Right lobe of liver (tissue), 6 donors: ENCODE measurements around the gene RNF19B. TPM values are rescaled to one million over a fixed set of nuclear protein-coding genes. Genes with fewer than 3 reads are reported as not detected.

Experiments
- ATAC-seq, 4 donors: fragments of 200-7000 bp; cut with Tn5 transposase; one replicate each; pipeline ENCODE4 v1.9.1; 2020; ENCODE audit warnings: mild to moderate bottlenecking in 4 of 4, moderate library complexity in 4 of 4
- DNase-seq, 3 donors: peaks; one replicate each; pipeline ENCODE4 v3.0.0-alpha.2; 2020
- H3K27ac ChIP-seq, 3 donors: fragments of 200-600 bp; one replicate each; pipeline ENCODE4 v1.8.0; 2022
- H3K27me3 ChIP-seq, 2 donors: fragments of 200-600 bp; one replicate each; pipeline ENCODE4 v1.8.0; 2022
- H3K36me3 ChIP-seq, 4 donors: fragments of 200-600 bp; sonication (generic) in 1 of 4; one replicate each; pipeline versions ENCODE4 v1.5.1 to v1.8.0; 2017 to 2022; ENCODE audit warnings: control low read depth in 1 of 4
- H3K4me1 ChIP-seq, 4 donors: fragments of 200-600 bp; sonication (generic) in 1 of 4; one replicate each; pipeline versions ENCODE4 v1.5.1 to v1.8.0; 2017 to 2022; ENCODE audit warnings: control low read depth in 1 of 4
- H3K4me3 ChIP-seq, 3 donors: fragments of 200-600 bp; one replicate each; pipeline ENCODE4 v1.8.0; 2022
- H3K9me3 ChIP-seq, 4 donors: fragments of 200-600 bp; sonication (generic) in 1 of 4; one replicate each; pipeline versions ENCODE4 v1.5.1 to v1.8.0; 2017 to 2022; ENCODE audit warnings: control low read depth in 1 of 4
- CTCF ChIP-seq, 4 donors: fragments of 200-600 bp in 3 of 4; fragments of 450-650 bp in 1 of 4; IDR thresholded peaks; one replicate each; pipeline versions ENCODE4 v1.5.1 to v1.8.0; 2016 to 2022; ENCODE audit warnings: antibody characterized with exemption in 4 of 4, mild to moderate bottlenecking in 2 of 4
- POLR2A ChIP-seq: fragments of 450-650 bp; IDR thresholded peaks from one replicate; pipeline ENCODE4 v1.6.1; 2017; ENCODE audit warnings: antibody characterized with exemption, mild to moderate bottlenecking
- WGBS: methylation state at CpG from one replicate; pipeline ENCODE4 v1.1.6; 2018; ENCODE audit warnings: low coverage, low lambda C conversion rate; ENCODE audit not compliant: insufficient coverage; ENCODE audit errors: missing lambda C conversion rate; 5-methylcytosine and 5-hydroxymethylcytosine counted together
- intact Hi-C, 2 donors: fragments of 100-400 bp; cut with DNase I; formaldehyde crosslinking; loops; one replicate each; pipeline versions ENCODE4 v1.11.2 to v1.14.1; 2022
- total RNA-seq, 6 experiments: library from RNA; depleted of rRNA in 2 of 6; stranded (reverse); fragments of >200 nt in 2 of 6; fragmentation: NEBNext Ultra II Directional in 3 of 6; extraction: Animal tissue kit (Norgen Biotek cat#: 25700) in 3 of 6; gene quantifications; one replicate each; pipeline versions ENCODE4 v1.1.0 to v1.2.4, GENCODE V29; 2016 to 2023
- donor health status: DM: no; HTN: yes; CAD: no.
- donor health status: DM: no; HTN: no; CAD: no.
- donor health status: DM: no; HTN: no; CAD: no.
- donor health status: DM: no; HTN: yes; CAD: no.
- donor health status: DM: no; HTN: yes; CAD: no.

The RNF19B gene
- total RNA-seq, 6 experiments from 2014 or later: 4.6 to 12.1 (median 8.3) TPM

DNA sequence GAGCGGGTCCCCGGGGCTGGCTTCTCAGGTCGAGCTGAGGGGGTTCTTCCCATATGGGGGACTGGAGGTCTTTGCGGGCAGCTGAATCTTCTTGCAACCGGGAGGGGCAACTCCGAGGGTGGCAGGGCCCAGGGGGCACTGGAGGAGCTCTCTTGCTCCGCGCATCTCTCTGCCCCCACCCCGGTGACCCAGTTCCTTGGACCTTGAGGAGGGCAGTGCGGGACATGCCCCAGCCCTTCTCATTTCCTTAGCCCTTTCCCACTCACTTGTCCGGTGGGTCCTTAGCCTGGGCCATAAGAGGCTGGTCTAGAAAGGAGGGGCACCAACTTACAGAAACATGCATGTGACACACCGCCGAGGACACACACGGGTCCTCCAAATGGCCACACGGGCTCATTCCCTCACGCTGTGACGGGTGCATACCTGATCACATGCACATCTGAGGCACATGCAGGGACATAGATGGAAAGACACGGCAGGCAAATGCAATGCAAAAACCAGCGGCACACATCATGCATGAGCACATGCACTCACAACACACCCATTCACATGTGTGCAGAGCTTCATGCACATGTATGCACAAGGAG, 77.7 kb downstream of the RNF19B start:
- DNase-seq (peak in 1 of 3 donors; percentile 6), ATAC-seq (no peak)
- Histone ChIP-seq H3K4me1 (no peaks in the 10 kb centered on the region), H3K27me3 (peaks cover 0 to 16% of the 10 kb centered on the region in 2 donors), H3K27ac (no peak overlapping the region), H3K36me3 (no peaks in the 10 kb centered on the region), H3K9me3 (no peaks in the 10 kb centered on the region), H3K4me3 (no peak overlapping the region)
- intact Hi-C loops: no loop called here
- TF ChIP-seq POLR2A (no peak), CTCF (IDR thresholded peaks at IDR 0.05) (no peak)
- WGBS: 20% methylated on average over 2 of the region's 19 CpGs

Other genes starting within 250 kb of the RNF19B start
- 10 to 100 TPM; 37.4 to 84.3 (median 53.5) TPM for gene YARS1, start 147.5 kb downstream of the RNF19B start, total RNA-seq
- gene S100PBP, start 147.2 kb downstream of the RNF19B start, total RNA-seq: 10 to 100 TPM in 4 of 6 experiments, 1 to 10 TPM in 2; 7.6 to 14.6 (median 10.5) TPM
- 1 to 10 TPM; 1.0 to 8.3 (median 2.4) TPM for gene FNDC5, start 93.9 kb downstream of the RNF19B start, total RNA-seq
- gene HPCA, start 78.3 kb downstream of the RNF19B start, total RNA-seq: not detected
- 10 to 100 TPM in 3 of 6 experiments, 1 to 10 TPM in 3; 3.9 to 14.4 (median 9.0) TPM for gene TMEM54, start 63.4 kb downstream of the RNF19B start, total RNA-seq
- gene AK2, start 72.1 kb upstream of the RNF19B start, total RNA-seq: 100 to 1,000 TPM; 119 to 301 (median 130) TPM
- gene AZIN2, start 116.3 kb upstream of the RNF19B start, total RNA-seq: 1 to 10 TPM in 2 of 6 experiments, under 1 TPM in 4; 0.62 to 1.2 (median 0.85) TPM
- 1 to 10 TPM; 1.1 to 2.4 (median 1.7) TPM for gene TRIM62, start 217.2 kb upstream of the RNF19B start, total RNA-seq